ENCODE data around the gene SDSL. TPM values are rescaled to one million over a fixed set of nuclear protein-coding genes. Genes with fewer than 3 reads are reported as not detected.

The SDSL gene
- total and polyA plus RNA-seq, 2 of the 4 experiments (the other 2 are of a cell fraction) = 6.3 to 10.9 TPM

GRCh38 chr12:113461666-113462065 is 39.5 kb downstream of the SDSL start:
- H3K23ac ChIP-seq (ENCODE audit: low read depth, low read length) = no peak overlapping the region
- no peak overlapping the region for H4K91ac ChIP-seq (ENCODE audit: insufficient read depth, low read depth, low read length)
- POLR2A ChIA-PET (ENCODE audit: unreplicated experiment) = no interaction called here
- no peak overlapping the region for H3K27ac ChIP-seq (ENCODE audit: insufficient read depth, low read length)
- CTCF ChIA-PET = interaction anchor here (0.6 to 1.5 kb wide), 7 partner anchors 9 to 514 kb away, joined by 3 to 7 read pairs (median 4); no protein-coding TSS in a partner anchor
- 44% methylated on average over 3 of the region's 5 CpGs; no CpG with 5 or more reads in 1 of the 2 experiments for WGBS, 2 experiments (ENCODE audit: extremely low coverage in 2 of 2, insufficient read length in 1 of 2)
- H4K8ac ChIP-seq (ENCODE audit: low read depth in 2 of 2, low read length in 2 of 2) = no peak overlapping the region
- H3K14ac ChIP-seq (replicated peaks; ENCODE audit: low read depth, low read length) = no peak overlapping the region
- in situ Hi-C loops (cut with MboI; ENCODE audit: low sequenced_read_pairs) = loop anchor here (5.0 kb wide), 1 partner anchor 451 kb away; no protein-coding TSS in a partner anchor
- no peak overlapping the region for H2BK15ac ChIP-seq (ENCODE audit: low read depth, low read length)
- no peak for ATAC-seq (ENCODE audit: low read depth)
- TF ChIP-seq, protein P1, sequence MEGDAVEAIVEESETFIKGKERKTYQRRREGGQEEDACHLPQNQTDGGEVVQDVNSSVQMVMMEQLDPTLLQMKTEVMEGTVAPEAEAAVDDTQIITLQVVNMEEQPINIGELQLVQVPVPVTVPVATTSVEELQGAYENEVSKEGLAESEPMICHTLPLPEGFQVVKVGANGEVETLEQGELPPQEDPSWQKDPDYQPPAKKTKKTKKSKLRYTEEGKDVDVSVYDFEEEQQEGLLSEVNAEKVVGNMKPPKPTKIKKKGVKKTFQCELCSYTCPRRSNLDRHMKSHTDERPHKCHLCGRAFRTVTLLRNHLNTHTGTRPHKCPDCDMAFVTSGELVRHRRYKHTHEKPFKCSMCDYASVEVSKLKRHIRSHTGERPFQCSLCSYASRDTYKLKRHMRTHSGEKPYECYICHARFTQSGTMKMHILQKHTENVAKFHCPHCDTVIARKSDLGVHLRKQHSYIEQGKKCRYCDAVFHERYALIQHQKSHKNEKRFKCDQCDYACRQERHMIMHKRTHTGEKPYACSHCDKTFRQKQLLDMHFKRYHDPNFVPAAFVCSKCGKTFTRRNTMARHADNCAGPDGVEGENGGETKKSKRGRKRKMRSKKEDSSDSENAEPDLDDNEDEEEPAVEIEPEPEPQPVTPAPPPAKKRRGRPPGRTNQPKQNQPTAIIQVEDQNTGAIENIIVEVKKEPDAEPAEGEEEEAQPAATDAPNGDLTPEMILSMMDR (conservative IDR thresholded peaks at IDR 0.05; ENCODE audit: low read depth, low read length) = peak; percentile 41; the same call in 1 of the 2 replicates
- TF ChIP-seq POLR2A (IDR thresholded peaks at IDR 0.05; ENCODE audit: low read depth, low read length) = no peak
- TF ChIP-seq CHD1 (IDR thresholded peaks at IDR 0.05; ENCODE audit: low read depth, low read length) = no peak
- TF ChIP-seq SMC3 (IDR thresholded peaks at IDR 0.05; ENCODE audit: low read depth, low read length) = no peak
- no peak overlapping the region for H3K9ac ChIP-seq (ENCODE audit: low read depth, low read length)
- no peak overlapping the region for H3K4ac ChIP-seq (ENCODE audit: low read depth, low read length)
- H3K79me1 ChIP-seq (ENCODE audit: low read depth in 1 of 2, low read length in 2 of 2) = no peaks in the 10 kb centered on the region
- H2AK9ac ChIP-seq (replicated peaks; ENCODE audit: low read depth, low read length, poor library complexity) = no peak overlapping the region
- H3K9me3 ChIP-seq (ENCODE audit: control insufficient read depth, insufficient read depth, low read length) = no peaks in the 10 kb centered on the region
- no peak for DNase-seq
- H2AFZ ChIP-seq (replicated peaks; ENCODE audit: low read length, poor library complexity) = no peak overlapping the region
- no peak overlapping the region for H3K18ac ChIP-seq (ENCODE audit: low read depth, low read length)
- no peaks in the 10 kb centered on the region for H3K36me3 ChIP-seq (ENCODE audit: control insufficient read depth, insufficient read depth, low read length)
- no peaks in the 10 kb centered on the region for H3K9me1 ChIP-seq (ENCODE audit: insufficient read depth, low read length)
- no peak overlapping the region for H3K56ac ChIP-seq (ENCODE audit: extremely low read depth, insufficient read depth, low read length)
- no peak overlapping the region for H4K5ac ChIP-seq (ENCODE audit: low read depth, low read length)
- H4K20me1 ChIP-seq (ENCODE audit: insufficient read depth, low read length) = no peaks in the 10 kb centered on the region
- H3K4me3 ChIP-seq (ENCODE audit: insufficient read depth, low read depth, low read length) = no peak overlapping the region
- H2BK5ac ChIP-seq (ENCODE audit: low read depth, low read length, poor library complexity, severe bottlenecking) = no peak overlapping the region
- no peak overlapping the region for H2BK20ac ChIP-seq (ENCODE audit: low read depth, low read length)
- no peaks in the 10 kb centered on the region; the same call in 1 of the 2 replicates for H3K4me1 ChIP-seq (ENCODE audit: control insufficient read depth, insufficient read depth, low read length)
- intact Hi-C loops (cut with micrococcal nuclease) = loop anchor here (1.0 kb wide), 1 partner anchor 451 kb away; no protein-coding TSS in a partner anchor
- H2AK5ac ChIP-seq (ENCODE audit: low read depth, low read length) = no peak overlapping the region
- H2BK120ac ChIP-seq (ENCODE audit: low read depth, low read length) = no peak overlapping the region
- dilution Hi-C loops (cut with HindIII; ENCODE audit: low sequenced_read_pairs, unreplicated experiment) = no loop called here
- BruUV-seq (replicated peaks) = no TSS peak
- H3K4me2 ChIP-seq (ENCODE audit: low read depth, low read length) = no peak overlapping the region
- peaks cover 65% of the 10 kb centered on the region for H3K27me3 ChIP-seq (ENCODE audit: control insufficient read depth, insufficient read depth, low read length)
